ENCODE measurements around the gene TEX51.

TEX51 gene

GRCh38 chr2:126894082-126894481 is 4.6 kb upstream of the TEX51 start:
- no peak for DNase-seq

DNA sequence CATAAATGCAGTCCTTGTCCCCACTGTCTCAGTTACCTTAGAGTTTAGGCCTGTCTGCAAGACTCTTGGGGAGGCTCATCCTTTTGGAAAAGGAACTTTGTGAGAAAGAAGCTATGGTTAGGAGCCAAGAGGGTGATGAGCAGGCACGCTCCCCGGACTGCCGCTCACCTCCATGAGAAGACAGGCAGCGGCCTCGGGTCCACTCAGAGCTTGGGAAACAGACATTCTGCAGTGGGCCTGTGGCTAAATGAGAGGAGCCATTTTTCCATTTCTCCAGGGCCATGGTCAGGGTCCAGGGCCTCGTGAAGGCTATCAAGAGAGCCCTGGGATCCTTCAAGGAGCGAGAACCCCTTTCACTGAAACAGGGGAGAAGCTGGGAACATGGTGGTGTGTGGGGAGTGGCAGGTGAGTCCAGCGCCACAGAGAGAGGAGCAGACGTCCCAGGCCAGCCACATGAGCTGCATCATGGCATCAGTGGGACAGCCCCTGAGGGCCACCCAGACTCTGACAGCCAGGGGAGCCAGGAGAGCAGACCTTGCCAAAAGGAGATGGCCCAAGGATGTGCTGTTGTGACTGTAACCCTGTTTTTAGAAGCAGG is 4.0 kb upstream of the TEX51 start:
- no peak for DNase-seq

DNA sequence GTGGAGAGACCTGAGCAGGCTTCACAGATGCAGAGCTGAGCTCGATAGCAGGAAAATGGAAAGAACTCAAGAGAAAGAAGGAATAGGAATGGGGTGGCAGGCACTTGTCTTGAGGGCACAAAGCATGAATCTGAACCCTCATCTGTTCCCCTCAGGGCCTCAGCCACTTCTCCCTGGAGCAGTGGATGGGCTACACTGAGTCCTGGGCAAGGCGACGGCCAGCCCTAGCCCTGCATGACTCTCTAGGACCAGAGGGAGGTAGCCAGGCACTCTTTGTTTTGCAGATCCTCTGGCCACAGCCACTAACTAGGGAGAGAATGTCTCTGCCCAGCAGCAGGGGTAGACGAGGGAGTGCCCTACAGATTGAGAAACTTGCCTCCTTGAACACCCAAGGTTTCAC is 3.4 kb upstream of the TEX51 start:
- DNase-seq, result no peak

DNA sequence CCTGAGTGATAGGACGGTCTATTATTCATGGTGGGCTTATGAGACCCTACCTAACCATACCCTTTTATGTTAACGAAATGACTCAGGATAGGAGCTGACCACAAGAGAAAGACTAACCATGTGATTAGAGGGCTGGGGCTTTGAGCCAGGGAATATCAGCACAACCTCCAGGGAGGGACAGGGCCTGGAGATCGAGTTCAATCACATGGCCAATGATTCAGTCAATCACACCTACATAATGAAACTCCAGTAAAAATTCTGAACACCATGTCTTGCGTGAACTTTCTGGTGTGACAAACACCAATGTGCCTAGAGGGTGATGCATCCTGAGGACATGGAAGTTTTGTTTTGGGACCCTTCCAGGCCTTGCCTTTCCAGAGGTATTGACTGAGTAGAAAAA is 2.2 kb upstream of the TEX51 start:
- no peak for DNase-seq

DNA sequence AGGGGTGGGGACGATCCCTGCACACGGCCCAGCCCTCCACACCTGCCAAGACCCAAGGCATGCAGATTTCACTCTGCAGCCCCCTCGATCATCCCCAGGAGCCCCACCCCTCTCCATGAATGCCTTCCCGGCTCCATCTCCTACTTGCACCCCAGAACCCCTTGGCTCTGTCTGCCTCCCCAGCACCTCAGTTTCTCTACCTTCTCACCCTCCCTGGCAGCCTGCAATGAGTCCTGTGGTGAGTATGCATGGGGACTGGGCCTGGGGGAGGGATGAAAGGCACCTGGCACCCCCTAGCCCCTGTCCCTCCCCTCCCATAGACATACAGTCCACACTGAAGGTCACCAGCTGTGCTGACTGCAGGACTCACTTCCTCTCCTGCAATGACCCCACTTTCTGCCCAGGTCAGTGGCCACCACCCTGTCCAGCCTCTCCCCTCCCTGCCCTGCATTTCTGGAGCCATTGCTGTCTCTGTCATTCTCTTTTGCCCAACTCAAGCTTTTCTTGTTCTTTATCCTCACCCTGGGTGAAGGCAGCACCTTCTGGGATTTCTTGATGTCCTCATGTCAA is 1.0 kb downstream of the TEX51 start:
- no peak for DNase-seq

DNA sequence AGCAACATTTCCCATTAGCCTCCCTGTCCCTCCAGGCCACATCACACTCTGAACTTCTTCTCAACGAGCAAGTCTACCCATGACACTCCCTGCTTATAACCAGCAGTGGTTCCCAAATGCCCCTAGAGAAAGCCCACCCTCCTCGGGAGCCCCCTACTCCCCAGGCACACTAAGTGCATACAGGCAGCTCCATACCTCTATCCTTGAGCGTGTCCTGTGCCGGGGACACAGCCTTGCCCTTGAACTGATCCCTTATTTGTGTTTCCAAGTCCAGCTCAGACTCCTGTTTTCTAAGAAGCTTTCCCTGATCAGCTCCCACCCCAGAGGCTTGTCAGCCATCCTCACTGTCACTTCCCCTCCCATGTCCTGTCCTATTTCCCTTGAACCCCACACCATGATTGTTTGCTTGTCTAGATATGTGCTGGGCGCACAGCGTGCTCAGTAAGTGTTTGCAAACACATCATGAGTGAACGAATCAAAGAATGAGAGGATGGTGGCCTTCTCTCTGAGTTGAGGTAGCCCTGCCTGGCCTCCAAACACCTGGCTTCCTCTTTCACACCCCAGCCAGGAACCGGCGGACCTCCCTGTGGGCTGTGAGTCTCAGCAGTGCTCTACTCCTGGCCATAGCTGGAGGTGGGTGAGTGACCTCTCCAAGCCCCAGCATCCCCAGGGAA is 2.1 kb downstream of the TEX51 start:
- no peak for DNase-seq

DNA sequence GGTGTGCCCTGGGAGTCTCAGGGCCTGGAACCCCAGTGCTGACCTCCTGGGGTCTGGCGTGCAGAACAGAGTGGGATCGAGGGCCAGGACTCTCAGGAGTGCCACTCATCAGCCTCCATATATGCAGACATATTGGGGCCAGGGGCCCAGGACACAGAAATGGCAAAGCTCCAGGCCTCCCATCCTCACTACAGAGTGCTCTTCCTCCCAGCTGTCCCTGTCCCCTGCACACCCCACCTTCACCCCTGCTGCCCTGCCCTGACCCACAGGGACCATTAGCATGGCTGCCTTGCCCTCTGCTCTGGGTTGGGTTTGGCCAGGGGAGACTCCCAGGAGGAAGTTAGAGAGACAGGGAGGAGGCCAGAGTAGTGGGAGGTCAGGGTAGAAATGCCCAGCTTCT is 2.8 kb downstream of the TEX51 start:
- DNase-seq, result no peak

- DNase-seq, result no peak
These were observed 3.6 kb downstream of the TEX51 start for GRCh38 chr2:126902152-126902835.

DNA sequence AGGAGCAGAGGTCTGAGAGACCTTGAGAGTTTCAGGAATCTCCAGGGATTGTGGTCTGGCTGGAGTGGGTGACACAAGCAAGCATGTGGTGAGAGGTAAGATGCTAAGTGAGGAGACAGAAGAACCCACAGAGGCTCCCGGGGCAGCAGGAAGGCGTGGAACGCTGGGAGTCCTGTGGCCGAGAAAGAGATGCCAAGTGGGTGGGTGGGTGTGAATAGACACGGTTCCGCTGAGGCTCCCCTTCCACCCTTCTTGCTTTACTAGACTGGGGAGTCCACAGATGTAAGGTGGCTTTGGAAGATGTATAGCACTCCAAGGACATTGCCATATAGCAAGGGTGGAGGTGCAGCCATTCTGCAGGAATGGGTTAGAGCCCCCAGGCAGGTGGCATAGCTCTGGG is 4.2 kb downstream of the TEX51 start:
- no peak for DNase-seq

DNA sequence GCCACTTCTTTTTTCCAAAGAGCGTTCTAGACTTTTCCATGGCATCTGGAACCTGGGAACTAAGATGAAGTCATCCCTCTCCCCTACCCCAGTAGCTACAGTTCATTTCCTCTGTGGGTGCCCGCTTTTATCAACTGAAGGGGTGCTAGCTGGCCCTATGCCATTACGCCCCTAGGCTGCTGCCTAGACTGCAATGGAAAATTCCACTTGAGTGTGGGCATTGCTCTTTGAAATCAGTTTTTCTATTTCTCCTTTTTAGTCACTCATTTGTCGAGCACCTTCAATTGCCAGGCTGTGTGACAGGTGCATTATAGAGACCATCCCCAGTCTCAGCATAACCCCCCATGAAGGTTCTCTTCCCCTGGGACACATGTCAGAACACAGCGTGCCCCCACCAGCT is 7.3 kb downstream of the TEX51 start:
- no peak for DNase-seq

DNA sequence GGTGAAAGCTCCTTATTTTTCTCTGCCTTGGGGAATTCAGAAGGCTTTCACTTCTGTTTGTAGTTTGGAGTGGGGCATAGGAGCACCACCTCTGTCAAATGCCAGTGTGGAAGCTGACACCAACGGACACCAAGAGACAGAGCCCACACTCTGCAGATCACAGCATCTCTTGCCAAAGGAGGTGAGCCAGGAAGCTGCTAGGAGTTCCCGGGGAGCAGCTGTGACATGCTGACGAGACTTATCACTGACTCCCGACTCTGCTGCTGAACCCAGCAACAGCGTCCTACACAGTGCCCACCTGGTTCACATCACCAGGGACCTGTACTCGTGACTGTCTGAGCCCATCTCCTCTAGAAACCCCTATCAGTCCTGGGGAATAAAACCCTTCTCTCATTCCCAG is 8.1 kb downstream of the TEX51 start:
- DNase-seq, result no peak

GRCh38 chr2:126907671-126908070 is 9.0 kb downstream of the TEX51 start:
- DNase-seq, result no peak

GRCh38 chr2:126908721-126909177 is 10.1 kb downstream of the TEX51 start:
- no peak for DNase-seq

- DNase-seq, result no peak
These were observed 10.7 kb downstream of the TEX51 start for GRCh38 chr2:126909366-126909765.

DNA sequence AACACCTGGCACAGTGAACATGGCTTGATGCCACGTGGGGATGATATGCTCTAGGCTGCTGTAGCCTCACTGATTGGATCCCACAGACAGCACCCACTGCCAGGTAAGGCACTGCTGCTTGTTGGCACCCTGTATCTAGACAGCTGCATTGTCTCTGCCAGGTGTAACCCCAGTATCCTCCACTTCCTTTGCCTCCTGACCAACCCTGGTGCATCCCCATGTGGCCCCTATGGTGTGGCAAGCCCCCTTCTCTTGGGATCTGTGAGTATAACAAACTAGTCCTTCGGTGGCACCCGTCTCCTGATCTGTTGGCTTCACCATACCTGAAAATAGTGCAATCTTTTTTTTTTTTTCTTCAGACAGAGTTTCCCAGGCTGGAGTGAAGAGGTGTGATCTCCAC is 11.1 kb downstream of the TEX51 start:
- DNase-seq, result no peak

GRCh38 chr2:126910637-126911036 is 11.9 kb downstream of the TEX51 start:
- no peak for DNase-seq

DNA sequence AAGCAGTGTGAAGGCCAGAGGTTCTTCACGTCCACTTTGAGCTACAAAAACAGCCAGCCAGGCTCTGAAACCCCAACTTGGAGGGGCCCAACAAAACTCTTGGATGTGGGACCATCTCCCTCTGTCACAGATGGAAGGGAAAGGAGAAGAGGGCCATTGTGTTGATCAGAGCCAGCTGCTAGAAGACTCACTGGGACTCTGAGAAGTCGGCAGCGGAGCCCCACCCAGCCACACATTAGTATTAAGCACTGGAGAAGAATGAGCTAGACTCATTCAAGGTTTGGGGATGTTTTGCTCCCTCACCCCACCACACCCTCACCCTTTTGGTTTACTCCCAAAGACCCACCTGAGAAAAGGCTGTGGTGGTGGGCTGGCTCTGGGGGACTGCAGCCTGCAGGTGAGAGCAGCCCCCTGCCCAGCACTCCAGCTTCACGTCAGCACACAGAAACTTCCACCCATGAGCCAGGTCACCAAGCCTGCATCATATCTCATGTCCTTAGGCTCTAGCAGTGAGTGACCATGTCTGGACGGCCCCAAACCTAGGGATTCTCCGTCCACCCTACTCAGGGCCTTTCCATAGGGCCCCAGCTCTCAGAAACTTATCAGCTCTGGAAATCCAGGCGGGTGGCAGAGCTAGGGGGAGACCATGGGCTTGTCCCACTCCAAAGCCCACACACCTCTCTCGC is 12.6 kb downstream of the TEX51 start:
- DNase-seq, result no peak

GRCh38 chr2:126912201-126912600 is 13.5 kb downstream of the TEX51 start:
- DNase-seq, result no peak

DNA sequence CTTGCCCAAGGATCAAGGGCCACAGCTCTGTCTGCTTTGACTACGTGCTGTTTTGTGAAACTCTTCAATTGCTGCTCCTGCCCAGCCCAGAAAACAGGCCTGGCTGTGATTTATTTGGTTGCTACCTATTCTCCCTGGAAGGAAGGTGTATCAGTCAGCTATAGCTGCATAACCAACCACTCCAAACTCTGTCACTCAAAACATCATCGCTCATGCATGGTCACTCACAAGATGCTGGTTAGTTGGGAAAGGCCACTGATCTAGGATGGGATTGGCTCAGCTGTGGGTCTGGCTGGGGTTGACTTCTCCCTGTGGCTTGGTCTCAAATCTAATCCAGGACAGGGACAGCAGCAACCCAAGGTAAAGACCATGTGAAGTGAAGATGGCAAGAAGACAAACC is 14.6 kb downstream of the TEX51 start:
- no peak for DNase-seq

DNA sequence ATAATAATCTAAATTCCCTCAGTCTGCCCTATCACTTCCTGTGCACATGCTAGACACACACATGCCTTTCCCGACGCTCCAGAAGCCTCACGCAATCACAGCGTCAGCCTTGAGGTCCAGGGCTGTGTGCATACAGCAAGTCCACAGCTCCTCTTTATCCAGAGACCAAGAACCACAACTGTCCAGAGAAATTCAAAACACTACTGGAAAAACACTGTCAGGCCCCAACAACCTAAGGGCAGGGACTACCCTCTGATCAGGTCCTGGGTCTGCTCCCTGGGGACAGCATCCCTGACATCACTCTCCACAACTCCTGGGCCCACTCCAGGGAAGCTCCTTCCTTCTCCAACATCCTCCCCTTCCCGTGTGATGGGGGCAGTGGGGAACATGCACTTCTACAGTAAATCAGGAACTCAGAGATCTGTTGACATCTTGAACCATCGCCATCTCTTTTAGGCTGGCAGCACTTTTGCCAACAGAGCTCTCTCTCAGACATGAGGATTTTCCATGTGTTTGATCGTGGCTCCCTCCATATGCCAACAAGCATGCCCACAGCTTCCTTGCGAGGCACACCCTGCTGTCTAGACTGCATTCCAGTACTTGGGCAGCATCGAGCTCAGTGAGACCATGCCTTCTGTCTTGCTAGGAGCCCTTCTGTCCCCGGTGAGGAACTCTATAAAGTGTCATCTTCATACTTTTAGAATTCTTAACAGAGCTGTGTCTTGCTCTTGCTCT is 15.4 kb downstream of the TEX51 start:
- DNase-seq, result no peak

- no peak for DNase-seq
These were observed 16.3 kb downstream of the TEX51 start for GRCh38 chr2:126914811-126915500.

GRCh38 chr2:126915903-126916302 is 17.2 kb downstream of the TEX51 start:
- no peak for DNase-seq
